ENCODE data around the gene UTP14A. TPM values are rescaled to one million over a fixed set of nuclear protein-coding genes. Genes with fewer than 3 reads are reported as not detected.
"Not testable (repeated sequence)": the region's sequence is repeated elsewhere in the genome, so short reads cannot be mapped to it uniquely, and the experiment has no call there.

UTP14A gene
- polyA plus RNA-seq (2012; ENCODE audit: insufficient read depth, insufficient read length), result 41.2 TPM

GRCh38 chrX:129905787-129906580, at the start of gene UTP14A:
TSS of gene UTP14A (plus strand) at chrX:129906164. CDS start at chrX:129906211, 47 bp downstream.
- H3K4me3 ChIP-seq (ENCODE audit: low read length), result peak within 1 kb of the TSS; percentile 83
- peak; percentile 91 for DNase-seq (ENCODE audit: low read depth, low spot score)

DNA sequence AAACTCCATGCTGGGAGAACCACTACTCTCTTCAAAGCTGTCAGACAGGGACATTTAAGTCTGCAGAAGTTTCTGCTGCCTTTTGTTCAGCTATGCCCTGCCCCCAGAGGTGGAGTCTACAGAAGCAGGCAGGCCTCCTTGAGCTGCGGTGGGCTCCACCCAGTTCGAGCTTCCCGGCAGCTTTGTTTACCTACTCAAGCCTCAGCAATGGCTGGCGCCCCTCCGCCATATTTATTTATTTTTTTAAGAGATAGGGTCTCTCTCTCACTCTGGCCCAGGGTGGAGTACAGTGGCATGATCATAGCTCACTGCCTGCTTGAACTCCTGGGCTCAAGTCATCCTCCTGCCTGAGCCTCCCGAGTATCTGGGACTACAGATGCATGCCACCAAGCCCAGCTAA, 46.8 kb upstream of the UTP14A start:
- H3K4me3 ChIP-seq (ENCODE audit: low read length); DNase-seq (ENCODE audit: low read depth, low spot score): not testable (repeated sequence)

GRCh38 chrX:129866321-129866720, 39.6 kb upstream of the UTP14A start:
- DNase-seq (ENCODE audit: low read depth, low spot score); H3K4me3 ChIP-seq (ENCODE audit: low read length): not testable (repeated sequence)

DNA sequence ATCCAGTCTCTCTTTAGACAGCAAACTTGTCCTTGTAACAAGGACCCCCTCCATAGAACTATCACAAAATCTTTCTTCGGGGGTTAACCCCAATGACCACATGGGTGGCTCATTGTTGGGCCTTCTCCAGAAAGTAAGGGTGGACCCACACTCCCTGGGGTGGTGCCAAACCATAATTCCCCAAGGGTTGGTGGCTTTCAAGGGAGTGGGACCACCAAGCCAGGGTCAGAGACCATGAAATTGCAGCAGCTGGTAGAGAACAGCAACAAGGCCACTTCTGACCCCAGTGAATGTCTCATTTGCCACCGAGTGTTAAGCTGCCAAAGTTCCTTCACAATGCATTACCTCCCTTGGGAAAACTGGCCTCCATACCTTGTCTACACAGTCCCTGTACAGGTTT, 33.4 kb upstream of the UTP14A start:
- DNase-seq (ENCODE audit: low read depth, low spot score), result no peak
- no peak overlapping the region for H3K4me3 ChIP-seq (ENCODE audit: low read length)

- H3K4me3 ChIP-seq (ENCODE audit: low read length), result no peak overlapping the region
- DNase-seq (ENCODE audit: low read depth, low spot score), result peak; percentile 6
Measured at GRCh38 chrX:129875669-129876068, 30.3 kb upstream of the UTP14A start.

DNA sequence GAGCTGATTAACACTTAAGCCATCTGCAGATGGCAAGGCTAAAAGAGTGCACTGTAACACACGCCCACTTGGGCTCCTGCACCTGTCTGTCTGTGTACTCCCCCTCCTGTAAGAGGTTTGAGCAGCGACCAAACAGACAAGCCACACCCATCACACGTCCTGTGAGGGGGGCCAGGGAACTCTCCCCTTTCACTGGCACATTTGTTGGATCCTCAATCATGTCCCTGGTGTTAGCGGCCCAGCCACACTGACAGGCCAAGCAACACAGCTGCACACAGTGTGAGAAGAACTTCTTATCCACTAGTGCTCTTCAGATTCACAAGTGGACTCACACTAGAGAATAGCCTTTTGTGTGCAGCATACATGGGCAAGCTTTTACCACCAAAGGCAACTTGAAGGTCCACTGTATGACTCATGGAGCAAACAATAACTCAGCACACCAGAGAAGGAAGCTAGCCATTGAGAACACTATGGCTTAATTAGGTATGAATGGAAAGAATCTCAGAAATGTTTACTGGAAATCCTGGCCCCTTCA, 29.1 kb upstream of the UTP14A start:
- peak; percentile 1 for DNase-seq (ENCODE audit: low read depth, low spot score)
- H3K4me3 ChIP-seq (ENCODE audit: low read length), result no peak overlapping the region

GRCh38 chrX:129877401-129877800, 28.6 kb upstream of the UTP14A start:
- DNase-seq (ENCODE audit: low read depth, low spot score), result no peak
- no peak overlapping the region for H3K4me3 ChIP-seq (ENCODE audit: low read length)

DNA sequence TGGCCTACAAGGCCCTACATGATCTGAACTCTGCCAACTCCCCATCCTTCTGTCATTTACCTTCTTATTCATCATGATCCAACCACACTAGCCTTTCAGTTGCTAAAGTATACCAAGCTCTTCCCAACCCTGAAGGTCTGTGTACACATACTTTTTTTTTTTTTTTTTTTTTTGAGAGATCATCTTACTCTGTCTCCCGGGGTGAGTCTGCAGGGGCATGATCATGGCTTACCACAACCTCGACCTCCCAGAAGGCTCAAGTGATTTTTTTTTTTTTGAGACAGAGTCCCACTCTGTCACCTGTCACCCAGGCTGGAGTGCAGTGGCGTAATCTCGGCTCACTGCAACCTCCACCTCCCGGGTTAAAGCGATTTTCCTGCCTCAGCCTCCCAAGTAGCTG, 5.9 kb upstream of the UTP14A start:
- no peak for DNase-seq (ENCODE audit: low read depth, low spot score)
- H3K4me3 ChIP-seq (ENCODE audit: low read length), result no peak overlapping the region

- DNase-seq (ENCODE audit: low read depth, low spot score), result no peak
- H3K4me3 ChIP-seq (ENCODE audit: low read length), result no peak overlapping the region
Measured at GRCh38 chrX:129908636-129909035, 2.7 kb downstream of the UTP14A start.

DNA sequence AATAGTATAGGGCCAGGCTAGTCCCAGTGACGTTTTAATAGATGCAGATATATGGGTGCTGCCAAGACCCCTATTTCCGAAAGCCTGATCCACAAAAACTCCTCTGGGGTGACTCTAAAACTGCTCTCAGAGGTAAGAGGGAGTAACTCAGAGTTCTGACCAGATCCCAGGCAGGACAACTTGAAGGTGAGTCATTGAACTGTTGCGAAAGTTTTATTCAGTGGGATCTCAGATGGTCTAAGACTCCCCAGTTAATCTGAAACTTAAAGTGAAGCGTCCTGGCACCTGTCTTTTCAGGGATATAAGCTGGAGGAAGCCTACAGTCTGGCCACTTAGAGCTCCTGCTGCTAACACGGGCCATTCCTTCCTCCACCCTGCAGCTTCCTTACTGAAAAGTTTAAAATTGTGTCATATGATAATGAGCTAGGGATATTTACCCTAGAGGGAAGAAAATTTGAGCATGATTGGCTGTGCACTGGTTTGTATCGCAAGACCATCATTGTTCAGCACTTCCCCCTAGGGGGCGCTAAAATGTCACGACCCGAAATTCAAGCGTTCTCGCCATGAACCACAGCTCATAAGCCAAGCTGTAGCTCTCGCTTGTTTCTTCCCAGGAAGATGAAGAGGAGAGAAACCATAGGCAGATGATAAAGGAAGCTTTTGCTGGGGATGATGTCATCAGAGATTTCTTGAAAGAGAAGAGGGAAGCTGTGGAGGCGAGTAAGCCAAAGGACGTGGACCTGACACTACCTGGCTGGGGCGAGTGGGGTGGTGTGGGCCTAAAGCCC, 19.5 kb downstream of the UTP14A start:
- no peak overlapping the region for H3K4me3 ChIP-seq (ENCODE audit: low read length)
- DNase-seq (ENCODE audit: low read depth, low spot score), result peak; percentile 67

GRCh38 chrX:129930941-129931410, 25.0 kb downstream of the UTP14A start:
- no peak for DNase-seq (ENCODE audit: low read depth, low spot score)
- H3K4me3 ChIP-seq (ENCODE audit: low read length), result no peak overlapping the region; the same call in 1 of the 2 replicates

- H3K4me3 ChIP-seq (ENCODE audit: low read length), result peak overlapping the region; percentile 57
- DNase-seq (ENCODE audit: low read depth, low spot score), result no peak
Measured at GRCh38 chrX:129931411-129932015, 25.5 kb downstream of the UTP14A start.

- peak overlapping the region; percentile 57 for H3K4me3 ChIP-seq (ENCODE audit: low read length)
- peak; percentile 74 for DNase-seq (ENCODE audit: low read depth, low spot score)
Measured at GRCh38 chrX:129932016-129932820, 26.3 kb downstream of the UTP14A start.

GRCh38 chrX:129932821-129933321, 26.9 kb downstream of the UTP14A start:
- no peak overlapping the region for H3K4me3 ChIP-seq (ENCODE audit: low read length)
- no peak for DNase-seq (ENCODE audit: low read depth, low spot score)

DNA sequence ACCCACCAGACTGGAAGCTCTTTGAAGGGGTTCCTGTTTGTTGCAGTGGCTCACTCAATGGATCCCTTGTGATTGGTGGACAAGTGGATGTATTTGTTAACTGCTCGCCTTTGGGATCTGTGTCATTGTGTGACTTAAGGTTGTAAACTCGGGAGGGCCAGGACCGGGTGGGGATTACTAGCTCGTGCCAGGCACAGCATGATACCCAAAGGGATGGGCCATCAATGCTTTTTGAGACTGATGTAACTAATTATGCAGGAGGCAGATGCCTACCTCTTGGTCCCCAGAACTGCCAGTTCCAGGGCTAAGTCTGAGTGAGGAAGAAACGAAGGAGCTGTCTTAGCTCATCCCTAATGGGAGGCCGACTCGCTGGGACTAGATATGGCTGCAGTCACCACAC, 27.7 kb downstream of the UTP14A start:
- DNase-seq (ENCODE audit: low read depth, low spot score), result no peak
- H3K4me3 ChIP-seq (ENCODE audit: low read length), result no peak overlapping the region

DNA sequence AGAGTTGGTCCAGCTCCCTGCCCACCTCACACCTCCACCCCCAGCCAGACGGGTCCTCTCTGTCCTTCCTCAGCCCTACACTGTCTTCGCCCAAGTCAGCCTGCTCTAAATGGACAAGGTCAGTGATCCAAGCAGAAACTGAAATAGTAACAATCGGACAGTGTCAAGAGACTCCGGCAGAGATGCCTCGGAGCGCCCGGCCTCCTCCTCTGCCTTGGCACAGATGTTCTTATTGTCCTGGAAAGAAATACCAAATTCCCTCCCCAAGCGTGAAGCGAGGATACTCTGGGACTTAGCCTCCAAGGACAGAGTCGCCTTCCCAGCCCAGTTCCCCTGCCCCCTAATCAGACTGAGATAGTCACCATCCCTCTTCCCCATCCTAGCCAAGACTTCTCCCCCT, 28.5 kb downstream of the UTP14A start:
- no peak for DNase-seq (ENCODE audit: low read depth, low spot score)

DNA sequence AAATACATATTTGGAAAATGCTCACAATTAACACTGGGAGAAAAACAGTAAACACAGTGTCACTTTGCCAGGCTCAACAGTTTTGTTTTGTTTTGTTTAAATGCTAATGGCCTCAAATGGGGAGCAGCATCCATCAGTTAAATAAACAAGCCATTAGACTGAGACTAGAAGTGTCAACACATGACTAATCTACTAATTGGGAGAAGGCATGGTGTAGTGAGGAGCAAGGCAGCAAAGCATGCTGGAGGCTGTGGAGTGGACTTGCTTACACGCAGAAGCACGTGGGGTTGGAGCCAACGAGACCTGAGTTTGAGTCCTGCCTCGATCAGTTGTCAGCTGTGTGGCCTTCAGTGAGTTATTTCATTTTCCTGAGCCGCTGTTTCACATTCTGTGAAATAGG, 29.0 kb downstream of the UTP14A start:
- DNase-seq (ENCODE audit: low read depth, low spot score), result no peak
- H3K4me3 ChIP-seq (ENCODE audit: low read length), result no peak overlapping the region

More for the DNA sequence above, 28.5 kb downstream of the UTP14A start:
- no peak overlapping the region for H3K4me3 ChIP-seq (ENCODE audit: low read length)

DNA sequence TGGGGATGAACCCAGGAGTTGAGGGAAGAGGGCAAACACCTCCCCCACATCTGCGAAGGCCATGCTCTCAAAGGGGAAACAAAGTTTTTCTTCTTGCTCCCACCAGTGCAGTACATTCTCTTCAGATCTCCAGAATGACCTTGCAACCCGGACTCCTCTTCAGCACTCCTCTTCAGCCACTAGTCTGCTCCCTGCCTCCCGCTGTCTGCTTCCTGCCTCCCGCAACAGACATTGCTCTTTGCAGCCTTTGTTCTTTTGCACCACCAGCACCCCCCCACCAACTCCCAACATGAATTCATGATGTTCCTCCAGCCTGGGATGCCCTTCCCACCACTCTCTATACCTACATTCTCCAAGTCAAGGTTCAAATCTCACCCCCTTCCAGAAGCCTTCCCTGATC, 32.1 kb downstream of the UTP14A start:
- H3K4me3 ChIP-seq (ENCODE audit: low read length), result no peak overlapping the region

More for the DNA sequence above, 32.1 kb downstream of the UTP14A start:
- DNase-seq (ENCODE audit: low read depth, low spot score), result no peak
